ENCODE data around the gene PLCL1. TPM values are rescaled to one million over a fixed set of nuclear protein-coding genes. Genes with fewer than 3 reads are reported as not detected.

The PLCL1 gene
- total RNA-seq, 1 experiment from 2014 or later: 0.07 TPM

DNA sequence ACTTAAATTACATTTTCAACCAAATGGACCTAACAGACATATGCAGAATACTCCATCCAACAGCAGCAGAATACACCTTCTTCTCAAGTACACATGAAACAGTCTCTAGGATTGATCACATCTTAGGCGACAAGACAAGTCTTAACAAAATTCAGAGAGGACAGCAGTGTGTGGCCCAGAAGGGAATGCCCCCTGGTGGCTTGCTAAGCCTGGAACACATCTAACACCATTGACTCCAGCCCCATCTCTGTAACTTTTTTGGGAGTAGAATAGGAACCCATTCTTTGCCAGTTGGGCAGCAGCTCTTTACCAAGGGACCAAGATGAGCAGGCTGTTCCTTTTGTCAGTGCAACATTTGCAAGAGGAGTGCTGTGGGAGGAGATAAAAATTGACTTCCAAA, 249.9 kb downstream of the PLCL1 start:
- TF ChIP-seq CTCF (IDR thresholded peaks at IDR 0.05; ENCODE audit: unreplicated experiment): peak; percentile 44
- CTCF ChIA-PET: no interaction called here
- Mint-ChIP-seq H3K9me3 (ENCODE audit: low read depth, unreplicated experiment) (no peaks in the 10 kb centered on the region), H3K4me1 (ENCODE audit: low read depth, unreplicated experiment) (no peaks in the 10 kb centered on the region), H3K27ac (ENCODE audit: unreplicated experiment) (no peak overlapping the region), H3K4me3 (ENCODE audit: low read depth, unreplicated experiment) (no peak overlapping the region), H3K36me3 (ENCODE audit: insufficient read depth, unreplicated experiment) (no peaks in the 10 kb centered on the region), H3K27me3 (ENCODE audit: unreplicated experiment) (no peaks in the 10 kb centered on the region)
- DNase-seq: peak; percentile 20
- no TSS peak for BruUV-seq (replicated peaks)
- intact Hi-C loops (cut with micrococcal nuclease; ENCODE audit: unreplicated experiment): loop anchor here (5.0 kb wide), 1 partner anchor 252 kb away; the partner anchor contains the start of gene PLCL1

GRCh38 chr2:198055716-198056115, 251.3 kb downstream of the PLCL1 start:
- DNase-seq: no peak
- no peaks in the 10 kb centered on the region for H3K36me3 Mint-ChIP-seq (ENCODE audit: insufficient read depth, unreplicated experiment)
- H3K4me1 Mint-ChIP-seq (ENCODE audit: low read depth, unreplicated experiment): no peaks in the 10 kb centered on the region
- no peaks in the 10 kb centered on the region for H3K9me3 Mint-ChIP-seq (ENCODE audit: low read depth, unreplicated experiment)
- no peak for TF ChIP-seq CTCF (IDR thresholded peaks at IDR 0.05; ENCODE audit: unreplicated experiment)
- intact Hi-C loops (cut with micrococcal nuclease; ENCODE audit: unreplicated experiment): no loop called here
- no peak overlapping the region for H3K4me3 Mint-ChIP-seq (ENCODE audit: low read depth, unreplicated experiment)
- no TSS peak for BruUV-seq (replicated peaks)
- no peaks in the 10 kb centered on the region for H3K27me3 Mint-ChIP-seq (ENCODE audit: unreplicated experiment)
- CTCF ChIA-PET: no interaction called here
- H3K27ac Mint-ChIP-seq (ENCODE audit: unreplicated experiment): no peak overlapping the region

DNA sequence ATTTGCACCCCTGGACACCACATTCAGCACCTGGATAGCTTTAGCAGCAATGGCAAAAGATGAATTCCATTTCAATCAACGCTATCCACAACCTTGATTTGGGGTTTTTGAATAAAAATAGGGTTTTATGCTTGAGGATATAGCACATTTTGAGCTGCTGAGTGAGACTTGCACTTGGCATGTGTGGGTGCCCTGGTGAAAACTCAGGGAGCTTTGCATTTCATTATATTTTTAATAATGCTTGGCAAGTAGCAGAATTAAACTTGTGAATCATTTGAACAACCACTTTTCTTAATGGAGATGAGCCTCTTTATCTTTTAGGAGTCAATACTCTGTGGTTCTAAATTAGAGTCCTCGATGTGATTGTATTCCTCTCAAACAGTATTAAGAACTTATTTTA, 252.4 kb downstream of the PLCL1 start:
- Mint-ChIP-seq H3K9me3 (ENCODE audit: low read depth, unreplicated experiment) (no peaks in the 10 kb centered on the region), H3K4me3 (ENCODE audit: low read depth, unreplicated experiment) (no peak overlapping the region), H3K36me3 (ENCODE audit: insufficient read depth, unreplicated experiment) (no peaks in the 10 kb centered on the region), H3K4me1 (ENCODE audit: low read depth, unreplicated experiment) (no peaks in the 10 kb centered on the region), H3K27ac (ENCODE audit: unreplicated experiment) (no peak overlapping the region), H3K27me3 (ENCODE audit: unreplicated experiment) (no peaks in the 10 kb centered on the region)
- CTCF ChIA-PET: no interaction called here
- intact Hi-C loops (cut with micrococcal nuclease; ENCODE audit: unreplicated experiment): no loop called here
- TF ChIP-seq CTCF (IDR thresholded peaks at IDR 0.05; ENCODE audit: unreplicated experiment): no peak
- no peak for DNase-seq
- BruUV-seq (replicated peaks): no TSS peak

DNA sequence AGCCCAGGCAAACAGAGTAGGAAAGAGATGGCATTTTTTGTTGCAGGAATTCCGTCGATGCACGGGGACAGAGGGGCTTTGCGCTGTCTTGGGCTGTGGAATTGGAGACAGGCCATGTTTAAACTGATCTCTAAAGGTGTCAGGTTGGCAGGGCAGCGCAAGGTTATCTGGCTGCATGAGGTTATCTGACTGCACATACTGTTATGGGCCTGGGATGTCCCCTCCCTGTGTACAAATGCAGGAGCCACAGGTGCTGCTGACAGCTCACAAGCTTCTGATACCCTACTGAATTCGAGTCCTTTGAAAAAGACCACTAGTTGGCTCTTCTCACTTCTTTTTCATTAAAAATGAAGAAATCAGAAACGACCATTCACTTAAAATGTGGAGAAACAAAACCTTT, 255.4 kb downstream of the PLCL1 start:
- CTCF ChIA-PET: interaction anchor here (0.6 kb wide), 1 partner anchor 894 kb away, joined by 3 read pairs; no protein-coding TSS in a partner anchor
- no peaks in the 10 kb centered on the region for H3K27me3 Mint-ChIP-seq (ENCODE audit: unreplicated experiment)
- intact Hi-C loops (cut with micrococcal nuclease; ENCODE audit: unreplicated experiment): loop anchor here (10.0 kb wide), 1 partner anchor 235 kb away; no protein-coding TSS in a partner anchor
- TF ChIP-seq CTCF (IDR thresholded peaks at IDR 0.05; ENCODE audit: unreplicated experiment): no peak
- DNase-seq: no peak
- H3K9me3 Mint-ChIP-seq (ENCODE audit: low read depth, unreplicated experiment): no peaks in the 10 kb centered on the region
- H3K4me3 Mint-ChIP-seq (ENCODE audit: low read depth, unreplicated experiment): no peak overlapping the region
- BruUV-seq (replicated peaks): no TSS peak
- peaks cover 5% of the 10 kb centered on the region for H3K4me1 Mint-ChIP-seq (ENCODE audit: low read depth, unreplicated experiment)
- H3K27ac Mint-ChIP-seq (ENCODE audit: unreplicated experiment): no peak overlapping the region
- no peaks in the 10 kb centered on the region for H3K36me3 Mint-ChIP-seq (ENCODE audit: insufficient read depth, unreplicated experiment)

All from Calu3 (cell line).